A549 (cell line): ENCODE results near the gene MAGEH1. TPM values are rescaled to one million over a fixed set of nuclear protein-coding genes. Genes with fewer than 3 reads are reported as not detected.
"Not testable (repeated sequence)": the region's sequence is repeated elsewhere in the genome, so short reads cannot be mapped to it uniquely, and the experiment has no call there.

ENCODE experiments used
- ATAC-seq, 2 experiments: fragments of 200-7000 bp in 1 of 2; fragments of >200 bp in 1 of 2; cut with Nextera tagmentation in 1 of 2; cut with Tn5 transposase in 1 of 2; 3 replicates each; pipeline versions ENCODE4 v1.8.0 to v1.9.1; 2018 to 2020; ENCODE audit warnings: mild to moderate bottlenecking in 1 of 2, moderate library complexity in 1 of 2
- CTCF ChIA-PET: fragments of 300-600 bp; sonication (Branson Sonifier 250); formaldehyde crosslinking; extraction: SDS; loops from one replicate; lab custom pipeline; 2021; ENCODE audit warnings: antibody characterized with exemption, inconsistent platforms; lab: Yijun Ruan, JAX
- POLR2A ChIA-PET: fragments of 350-600 bp; formaldehyde crosslinking; extraction: SDS; loops from one replicate; lab custom pipeline; 2021; ENCODE audit warnings: antibody characterized with exemption, inconsistent platforms; lab: Yijun Ruan, JAX
- DNase-seq, 2 experiments: peaks; one replicate each; pipeline versions ENCODE4 v3.0.0 to v3.0.0-alpha.2; 2011 to 2016; ENCODE audit warnings: low read depth in 1 of 2, low spot score in 1 of 2
- FAIRE-seq: peaks from 2 replicates; lab custom pipeline; 2011; peaks lifted over from hg19 to GRCh38; lab: Jason Lieb, UNC
- H3K27ac ChIP-seq, 2 experiments: fragments of >200 bp; sonication (Bioruptor Twin); formaldehyde crosslinking; 3 replicates each; pipeline ENCODE4 v1.5.1; 2016 to 2017
- H3K4me1 ChIP-seq: fragments of >200 bp; sonication (Bioruptor Twin); formaldehyde crosslinking; 3 replicates; pipeline ENCODE4 v1.6.1; 2016
- H3K4me2 ChIP-seq: fragments of >200 bp; sonication (Bioruptor Twin); formaldehyde crosslinking; 3 replicates; pipeline ENCODE4 v1.6.1; 2016
- H3K4me3 ChIP-seq: fragments of >200 bp; sonication (Bioruptor Twin); formaldehyde crosslinking; 3 replicates; pipeline ENCODE4 v1.5.1; 2016
- H3K9me3 ChIP-seq: fragments of >200 bp; sonication (Bioruptor Twin); formaldehyde crosslinking; 3 replicates; pipeline ENCODE4 v1.6.1; 2016
- CHD4 ChIP-seq: fragments of 200-600 bp; sonication (generic); IDR thresholded peaks from 2 replicates; pipeline ENCODE4 v1.6.1; 2016; ENCODE audit warnings: antibody characterized with exemption, mild to moderate bottlenecking, borderline replicate concordance
- EP300 ChIP-seq, 2 experiments: fragments of >200 bp; sonication (Bioruptor Twin); formaldehyde crosslinking; IDR thresholded peaks; 2 replicates in 1 of 2; 3 replicates in 1 of 2; pipeline ENCODE4 v1.6.1; 2016 to 2017
- FOSB ChIP-seq: fragments of 250-450 bp; sonication (Bioruptor Pico); IDR thresholded peaks from 2 replicates; pipeline ENCODE4 v1.5.0; 2020; ENCODE audit warnings: mild to moderate bottlenecking, moderate library complexity
- HDAC2 ChIP-seq: fragments of 200-600 bp; sonication (generic); IDR thresholded peaks from 2 replicates; pipeline ENCODE4 v1.6.1; 2016
- HES2 ChIP-seq: fragments of >200 bp; sonication (Bioruptor Twin); formaldehyde crosslinking; IDR thresholded peaks from 2 replicates; pipeline ENCODE4 v1.6.1; 2016
- HOXB5 ChIP-seq: fragments of 250-450 bp; sonication (Bioruptor Pico); IDR thresholded peaks from 2 replicates; pipeline ENCODE4 v1.5.0; 2020; ENCODE audit warnings: mild to moderate bottlenecking, moderate library complexity
- JUN ChIP-seq, 2 experiments: fragments of >200 bp; sonication (Bioruptor Twin); formaldehyde crosslinking; IDR thresholded peaks; 2 replicates in 1 of 2; 3 replicates in 1 of 2; pipeline ENCODE4 v1.6.1; 2016 to 2017
- KDM1A ChIP-seq: fragments of 200-600 bp; sonication (generic); IDR thresholded peaks from 2 replicates; pipeline ENCODE4 v1.6.1; 2016; ENCODE audit warnings: low read depth, mild to moderate bottlenecking
- MAFK ChIP-seq: fragments of 450-650 bp; IDR thresholded peaks from 2 replicates; pipeline ENCODE4 v1.6.1; 2014; ENCODE audit not compliant: partially characterized antibody
- NFE2L2 ChIP-seq: fragments of 150-350 bp; conservative IDR thresholded peaks from 2 replicates; pipeline ENCODE4 v1.6.1; 2014; ENCODE audit warnings: low read length
- PBX3 ChIP-seq: IDR thresholded peaks from 2 replicates; pipeline ENCODE4 v1.6.1; 2012
- POLR2A ChIP-seq: IDR thresholded peaks from 2 replicates; pipeline ENCODE4 v1.6.1; 2012; ENCODE audit warnings: mild to moderate bottlenecking, low read length
- RAD21 ChIP-seq, 2 experiments: fragments of >200 bp in 1 of 2; sonication (Bioruptor Twin) in 1 of 2; formaldehyde crosslinking in 1 of 2; IDR thresholded peaks in 1 of 2; conservative IDR thresholded peaks in 1 of 2; 2 replicates in 1 of 2; 3 replicates in 1 of 2; pipeline ENCODE4 v1.6.1; 2012 to 2018; ENCODE audit warnings: inconsistent platforms in 1 of 2
- SMC3 ChIP-seq: fragments of >200 bp; sonication (Bioruptor Twin); formaldehyde crosslinking; IDR thresholded peaks from 3 replicates; pipeline ENCODE4 v1.6.1; 2018; ENCODE audit warnings: inconsistent platforms
- ZFP36 ChIP-seq: fragments of 450-650 bp; IDR thresholded peaks from 2 replicates; pipeline ENCODE4 v1.6.1; 2014; ENCODE audit warnings: borderline replicate concordance; ENCODE audit not compliant: partially characterized antibody
- whole genome bisulfite sequencing: methylation state at CpG from one replicate; pipeline ENCODE4 v1.1.6; 2017; ENCODE audit errors: missing lambda C conversion rate; 5-methylcytosine and 5-hydroxymethylcytosine counted together
- polyA minus RNA-seq: library from RNA; depleted of rRNA, polyadenylated mRNA; stranded (reverse); fragments of >200 nt; gene quantifications from 2 replicates; pipeline ENCODE4 v1.2.3, GENCODE V29; 2011; rRNA and poly(A)+ RNA removed
- polyA plus RNA-seq, 4 experiments: library from polyadenylated mRNA; depleted of rRNA in 3 of 4; stranded (reverse); fragments of >200 nt; fragmentation: RNase III in 1 of 4; extraction: RNeasy Plus Mini Kit Qiagen cat#74134 plus additional on column Dnase treatment in 1 of 4; gene quantifications; 2 replicates in 3 of 4; 3 replicates in 1 of 4; pipeline ENCODE4 v1.2.3, GENCODE V29; 2011 to 2017
- TF ChIP-seq, protein P1 (sequence below): fragments of >200 bp; sonication (Bioruptor Twin); formaldehyde crosslinking; IDR thresholded peaks from 3 replicates; pipeline ENCODE4 v1.6.1; 2016
- TF ChIP-seq, protein P2 (sequence below): IDR thresholded peaks from 2 replicates; pipeline ENCODE4 v1.6.1; 2012

MAGEH1 gene, protein sequence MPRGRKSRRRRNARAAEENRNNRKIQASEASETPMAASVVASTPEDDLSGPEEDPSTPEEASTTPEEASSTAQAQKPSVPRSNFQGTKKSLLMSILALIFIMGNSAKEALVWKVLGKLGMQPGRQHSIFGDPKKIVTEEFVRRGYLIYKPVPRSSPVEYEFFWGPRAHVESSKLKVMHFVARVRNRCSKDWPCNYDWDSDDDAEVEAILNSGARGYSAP
- polyA plus RNA-seq (2011; rRNA removed) (10.4 and 12.3 TPM in 2 replicates), polyA plus RNA-seq (2017; fragmentation: RNase III; extraction: RNeasy Plus Mini Kit Qiagen cat#74134 plus additional on column Dnase treatment) (6.1 to 8.8 TPM (median 7.0 TPM) in 3 replicates), polyA minus RNA-seq (2.4 and 4.8 TPM in 2 replicates)
- polyA plus RNA-seq (2012; cell fraction: cytosol; rRNA removed), result 6.5 and 7.5 TPM in 2 replicates
- 6.2 and 11.6 TPM in 2 replicates for polyA plus RNA-seq (2012; cell fraction: nucleus; rRNA removed)

DNA sequence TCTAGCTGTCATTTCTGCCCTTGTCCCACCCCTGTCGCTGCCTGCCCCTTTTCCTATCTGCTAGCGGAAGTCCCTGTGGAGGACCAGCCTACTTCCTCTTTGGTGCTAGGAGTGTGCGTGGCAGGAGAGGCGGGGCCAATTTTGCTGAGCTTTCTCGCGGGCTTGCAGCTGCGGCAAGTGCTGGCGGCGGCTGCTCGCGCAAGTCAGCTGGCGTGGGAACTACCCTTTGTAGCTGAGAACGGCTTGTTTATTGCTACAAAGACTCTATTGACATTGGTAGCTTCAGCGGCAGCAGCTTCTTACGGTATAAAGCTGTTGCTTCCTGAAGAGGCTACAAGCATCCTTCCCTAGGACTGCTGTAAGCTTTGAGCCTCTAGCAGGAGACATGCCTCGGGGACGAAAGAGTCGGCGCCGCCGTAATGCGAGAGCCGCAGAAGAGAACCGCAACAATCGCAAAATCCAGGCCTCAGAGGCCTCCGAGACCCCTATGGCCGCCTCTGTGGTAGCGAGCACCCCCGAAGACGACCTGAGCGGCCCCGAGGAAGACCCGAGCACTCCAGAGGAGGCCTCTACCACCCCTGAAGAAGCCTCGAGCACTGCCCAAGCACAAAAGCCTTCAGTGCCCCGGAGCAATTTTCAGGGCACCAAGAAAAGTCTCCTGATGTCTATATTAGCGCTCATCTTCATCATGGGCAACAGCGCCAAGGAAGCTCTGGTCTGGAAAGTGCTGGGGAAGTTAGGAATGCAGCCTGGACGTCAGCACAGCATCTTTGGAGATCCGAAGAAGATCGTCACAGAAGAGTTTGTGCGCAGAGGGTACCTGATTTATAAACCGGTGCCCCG lies at the start of gene MAGEH1:
TSS of gene MAGEH1 (plus strand) at position 138 of the 843 bp plus-strand sequence. CDS start at position 386, 248 bp downstream.
- Histone ChIP-seq H3K4me2 (peak within 1 kb of the TSS; percentile 85), H3K4me3 (peak within 1 kb of the TSS; percentile 50), H3K4me1 (no peaks in the 10 kb centered on the region), H3K9me3 (0 out of 3 replicates have a peak, but pooled peaks cover 5% of the 10 kb centered on the region), H3K27ac (peak within 1 kb of the TSS; percentile 56 to 80)
- POLR2A ChIA-PET, result interaction anchor here (1.2 to 1.5 kb wide), 2 partner anchors 37 to 265 kb away, joined by 3 to 4 read pairs; partner anchors contain the start of genes RRAGB and USP51
- CTCF ChIA-PET, result interaction anchor here (0.8 to 1.4 kb wide), 3 partner anchors 37 to 797 kb away, joined by 3 read pairs; partner anchors contain the start of gene RRAGB
- 22% methylated on average over 21 of the region's 43 CpGs for WGBS
- peak; percentile 94 to 99 for ATAC-seq
- DNase-seq, result peak; percentile 46 to 67
- no peak for FAIRE-seq
- TF ChIP-seq MAFK (peak; percentile 13), RAD21 (conservative IDR thresholded peaks at IDR 0.05 in 1 of 2, IDR thresholded peaks at IDR 0.05 in 1 of 2) (no peak), EP300 (IDR thresholded peaks at IDR 0.05) (no peak), HDAC2 (no peak), PBX3 (no peak), ZFP36 (no peak), NFE2L2 (no peak), SMC3 (no peak), CHD4 (no peak), POLR2A (peak; percentile 50), JUN (IDR thresholded peaks at IDR 0.05) (peak in 1 of 2 experiments; percentile 18; a peak in 1 of 5 replicates), KDM1A (no peak)
- TF ChIP-seq, protein P1, sequence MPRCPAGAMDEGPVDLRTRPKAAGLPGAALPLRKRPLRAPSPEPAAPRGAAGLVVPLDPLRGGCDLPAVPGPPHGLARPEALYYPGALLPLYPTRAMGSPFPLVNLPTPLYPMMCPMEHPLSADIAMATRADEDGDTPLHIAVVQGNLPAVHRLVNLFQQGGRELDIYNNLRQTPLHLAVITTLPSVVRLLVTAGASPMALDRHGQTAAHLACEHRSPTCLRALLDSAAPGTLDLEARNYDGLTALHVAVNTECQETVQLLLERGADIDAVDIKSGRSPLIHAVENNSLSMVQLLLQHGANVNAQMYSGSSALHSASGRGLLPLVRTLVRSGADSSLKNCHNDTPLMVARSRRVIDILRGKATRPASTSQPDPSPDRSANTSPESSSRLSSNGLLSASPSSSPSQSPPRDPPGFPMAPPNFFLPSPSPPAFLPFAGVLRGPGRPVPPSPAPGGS, result no peak
- TF ChIP-seq, protein P2, sequence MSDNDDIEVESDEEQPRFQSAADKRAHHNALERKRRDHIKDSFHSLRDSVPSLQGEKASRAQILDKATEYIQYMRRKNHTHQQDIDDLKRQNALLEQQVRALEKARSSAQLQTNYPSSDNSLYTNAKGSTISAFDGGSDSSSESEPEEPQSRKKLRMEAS, result peak; percentile 58

DNA sequence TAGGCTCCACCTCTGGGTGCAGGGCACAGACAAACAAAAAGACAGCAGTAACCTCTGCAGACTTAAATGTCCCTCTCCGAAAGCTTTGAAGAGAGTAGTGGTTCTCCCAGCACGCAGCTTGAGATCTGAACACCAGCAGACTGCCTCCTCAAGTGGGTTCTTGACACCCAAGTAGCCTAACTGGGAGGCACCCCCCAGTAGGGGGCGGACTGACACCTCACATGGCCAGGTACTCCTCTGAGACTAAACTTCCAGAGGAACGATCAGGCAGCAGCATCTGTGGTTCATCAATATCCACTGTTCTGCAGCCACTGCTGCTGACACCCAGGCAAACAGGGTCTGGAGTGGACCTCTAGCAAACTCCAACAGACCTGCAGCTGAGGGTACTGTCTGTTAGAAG lies 24.8 kb upstream of the MAGEH1 start:
- CTCF ChIA-PET, H3K4me3 ChIP-seq, POLR2A ChIA-PET, H3K27ac ChIP-seq, FAIRE-seq, H3K4me2 ChIP-seq, ATAC-seq, H3K9me3 ChIP-seq, H3K4me1 ChIP-seq: not testable (repeated sequence)
- DNase-seq, result peak in 1 of 2 experiments; percentile 4
- TF ChIP-seq RAD21 (conservative IDR thresholded peaks at IDR 0.05 in 1 of 2, IDR thresholded peaks at IDR 0.05 in 1 of 2), result peak in 1 of 2 experiments; percentile 22; a peak in 2 of 5 replicates
- 0% methylated on average over 1 of the region's 4 CpGs for WGBS

DNA sequence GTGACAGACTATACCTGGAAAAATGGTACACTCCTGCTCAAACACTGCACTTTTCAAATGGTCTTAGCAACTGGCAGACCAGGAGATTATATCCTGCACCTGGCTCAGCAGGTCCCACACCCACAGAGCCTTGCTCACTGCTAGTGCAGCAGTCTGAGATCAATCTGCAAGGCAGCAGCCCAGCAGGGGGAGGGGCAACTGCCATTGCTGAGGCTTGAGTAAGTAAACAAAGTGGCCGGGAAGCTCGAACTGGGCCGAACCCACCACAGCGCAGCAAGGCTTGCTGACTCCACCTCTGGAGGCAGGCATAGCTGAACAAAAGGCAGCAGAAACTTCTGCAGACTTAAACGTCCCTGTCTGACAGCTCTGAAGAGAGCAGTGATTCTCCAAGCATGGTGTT lies 8.5 kb upstream of the MAGEH1 start:
- H3K4me1 ChIP-seq, H3K27ac ChIP-seq, FAIRE-seq, H3K4me2 ChIP-seq, H3K9me3 ChIP-seq, CTCF ChIA-PET, POLR2A ChIA-PET, ATAC-seq, DNase-seq, H3K4me3 ChIP-seq: not testable (repeated sequence)
- WGBS, result 0% methylated on average over 4 of the region's 5 CpGs

DNA sequence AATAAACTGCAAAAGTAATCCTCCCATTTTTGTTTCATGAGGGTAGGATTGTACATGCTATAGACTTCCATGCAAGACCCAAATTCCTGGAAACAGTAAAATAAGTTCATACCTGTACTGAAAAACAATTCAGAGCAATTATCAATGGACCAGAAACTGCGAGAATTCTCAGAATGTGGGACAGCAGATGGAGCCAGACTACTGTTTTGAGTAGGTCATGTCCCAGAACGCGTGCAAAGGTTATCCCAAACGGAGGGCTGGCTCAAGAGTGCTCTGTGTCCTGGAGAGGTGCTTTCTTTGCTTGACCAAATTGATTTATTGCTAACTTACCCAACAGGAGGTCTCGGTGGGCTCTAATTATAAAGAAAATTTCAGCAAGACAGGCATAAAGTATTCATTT lies 1.7 kb upstream of the MAGEH1 start:
- TF ChIP-seq FOSB (CRISPR knock-in tag), result no peak
- TF ChIP-seq HES2, result no peak
- no peak for TF ChIP-seq HOXB5 (CRISPR knock-in tag)
- TF ChIP-seq SMC3, result 0 out of 3 replicates have a peak, but pooled peaks have one; percentile 14
- no peak for TF ChIP-seq EP300 (IDR thresholded peaks at IDR 0.05)
- TF ChIP-seq RAD21 (conservative IDR thresholded peaks at IDR 0.05 in 1 of 2, IDR thresholded peaks at IDR 0.05 in 1 of 2), result peak; percentile 16 to 45; a peak in 2 of 5 replicates
- FAIRE-seq, result no peak
- Histone ChIP-seq H3K4me3 (no peak overlapping the region), H3K9me3 (0 out of 3 replicates have a peak, but pooled peaks cover 5% of the 10 kb centered on the region), H3K4me1 (no peaks in the 10 kb centered on the region), H3K4me2 (no peak overlapping the region), H3K27ac (no peak overlapping the region)
- DNase-seq, result peak in 1 of 2 experiments; percentile 13
- POLR2A ChIA-PET, result no interaction called here
- CTCF ChIA-PET, result no interaction called here
- 3% methylated on average over 5 of the region's 5 CpGs for WGBS
- no peak for ATAC-seq
